HG03103 (cell line): ENCODE data around the gene KNDC1.
"Not testable (repeated sequence)": the region's sequence is repeated elsewhere in the genome, so short reads cannot be mapped to it uniquely, and the experiment has no call there.

Experiments
- ATAC-seq: cut with Tn5 transposase; IDR thresholded peaks from one replicate; pipeline ENCODE4 v1.9.1; 2021; ENCODE audit warnings: low read depth; ENCODE audit not compliant: unreplicated experiment

KNDC1 gene, protein sequence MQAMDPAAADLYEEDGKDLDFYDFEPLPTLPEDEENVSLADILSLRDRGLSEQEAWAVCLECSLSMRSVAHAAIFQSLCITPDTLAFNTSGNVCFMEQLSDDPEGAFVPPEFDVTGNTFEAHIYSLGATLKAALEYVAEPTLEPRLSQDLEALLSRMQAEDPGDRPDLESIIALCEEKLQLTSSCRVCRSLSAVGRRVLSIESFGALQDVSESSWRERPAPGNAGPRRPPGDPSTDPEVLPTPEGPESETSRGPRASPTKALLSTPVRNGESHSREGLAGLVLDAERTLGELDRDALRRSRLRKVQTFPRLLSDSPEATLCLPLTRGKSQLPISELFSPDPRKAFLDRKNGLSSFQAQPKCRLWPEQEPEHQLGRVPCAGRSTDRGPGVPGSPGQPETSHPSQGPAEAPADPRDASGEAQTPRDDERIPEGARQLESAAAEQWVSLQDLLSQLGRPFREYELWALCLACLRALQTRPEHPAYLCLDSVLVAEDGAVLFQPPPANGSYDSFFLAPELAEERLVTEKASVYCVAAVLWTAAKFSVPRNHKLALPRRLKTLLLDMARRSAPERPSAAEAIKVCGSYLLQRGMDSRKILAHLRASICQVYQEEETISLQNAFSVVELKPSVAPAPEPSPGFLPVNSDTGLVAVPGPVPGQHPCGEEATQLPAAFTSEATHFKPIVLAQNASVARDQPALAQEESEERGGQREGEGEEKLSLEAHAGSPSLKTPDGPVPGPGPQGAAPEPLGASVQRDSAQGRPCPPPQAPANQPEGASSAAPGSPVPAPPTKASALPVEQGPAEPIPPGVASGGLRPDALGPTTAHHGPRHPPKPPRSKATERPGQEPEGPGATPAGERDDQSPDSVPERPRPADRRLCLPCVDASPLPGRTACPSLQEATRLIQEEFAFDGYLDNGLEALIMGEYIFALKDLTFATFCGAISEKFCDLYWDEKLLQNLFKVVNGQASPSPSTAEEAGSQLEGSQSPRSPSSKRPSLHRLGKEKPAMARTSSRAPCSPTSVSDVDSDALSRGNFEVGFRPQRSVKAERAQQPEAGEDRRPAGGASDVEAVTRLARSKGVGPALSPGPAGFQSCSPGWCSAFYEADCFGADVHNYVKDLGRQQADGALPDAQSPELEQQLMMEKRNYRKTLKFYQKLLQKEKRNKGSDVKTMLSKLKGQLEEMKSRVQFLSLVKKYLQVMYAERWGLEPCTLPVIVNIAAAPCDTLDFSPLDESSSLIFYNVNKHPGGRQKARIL (N-terminal part only)

DNA sequence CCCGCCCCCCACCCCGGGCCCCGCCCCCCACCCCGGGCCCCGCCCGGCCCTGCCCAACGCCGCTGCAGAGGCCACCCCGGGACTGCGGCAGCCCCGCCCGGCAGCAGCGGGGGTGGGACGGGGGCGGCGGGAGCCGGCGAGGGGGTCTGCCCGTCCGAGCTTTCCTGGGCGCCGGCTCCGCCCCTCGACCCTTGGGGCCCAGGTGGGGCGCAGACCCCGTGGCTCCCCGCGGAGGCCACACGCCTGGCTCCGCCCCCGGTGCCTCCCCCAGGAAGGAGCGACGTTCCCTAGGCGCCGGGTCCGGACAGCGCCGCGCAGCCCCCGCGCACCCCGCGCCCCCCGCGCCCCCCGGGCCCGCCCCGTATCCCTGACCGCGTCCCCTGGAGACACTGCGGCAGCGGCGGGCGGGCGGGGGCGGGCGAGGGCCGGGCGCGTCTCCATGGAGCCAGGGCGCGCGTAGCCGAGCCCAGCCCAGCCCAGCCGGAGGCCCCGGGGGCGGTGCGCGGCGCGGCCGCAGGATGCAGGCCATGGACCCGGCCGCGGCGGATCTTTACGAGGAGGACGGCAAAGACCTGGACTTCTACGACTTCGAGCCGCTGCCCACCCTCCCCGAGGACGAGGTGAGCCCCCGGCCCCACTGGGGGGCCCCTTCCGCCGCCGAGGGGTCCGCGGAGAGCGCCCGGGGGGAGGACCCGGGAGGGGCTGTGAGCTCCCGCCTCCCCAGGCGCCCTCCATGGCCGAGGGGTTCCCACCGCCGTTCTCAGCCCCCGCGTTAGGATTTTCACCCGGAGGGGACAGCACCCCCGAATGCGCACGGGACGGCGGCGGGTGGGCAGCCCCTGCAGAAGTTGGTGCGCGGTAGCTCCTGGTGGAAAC is at the start of gene KNDC1:
Gene KNDC1 (plus strand): TSS at position 270 of the 876 bp plus-strand sequence. CDS start 249 bp downstream, at position 519.
- no peak for ATAC-seq

- ATAC-seq: no peak
Observed at GRCh38 chr10:133110609-133111275, 49.3 kb upstream of the KNDC1 start.

DNA sequence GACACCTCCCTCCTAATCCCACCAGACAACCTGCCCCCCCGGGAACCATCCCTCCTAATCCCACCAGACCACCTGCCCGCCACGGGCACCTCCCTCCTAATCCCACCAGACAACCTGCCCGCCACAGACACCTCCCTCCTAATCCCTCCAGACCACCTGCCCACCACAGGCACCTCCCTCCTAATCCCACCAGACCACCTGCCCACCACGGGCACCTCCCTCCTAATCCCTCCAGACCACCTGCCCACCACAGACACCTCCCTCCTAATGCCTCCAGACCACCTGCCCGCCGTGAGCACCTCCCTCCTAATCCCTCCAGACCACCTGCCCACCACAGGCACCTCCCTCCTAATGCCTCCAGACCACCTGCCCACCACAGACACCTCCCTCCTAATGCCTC is 48.4 kb upstream of the KNDC1 start:
- ATAC-seq: not testable (repeated sequence)

DNA sequence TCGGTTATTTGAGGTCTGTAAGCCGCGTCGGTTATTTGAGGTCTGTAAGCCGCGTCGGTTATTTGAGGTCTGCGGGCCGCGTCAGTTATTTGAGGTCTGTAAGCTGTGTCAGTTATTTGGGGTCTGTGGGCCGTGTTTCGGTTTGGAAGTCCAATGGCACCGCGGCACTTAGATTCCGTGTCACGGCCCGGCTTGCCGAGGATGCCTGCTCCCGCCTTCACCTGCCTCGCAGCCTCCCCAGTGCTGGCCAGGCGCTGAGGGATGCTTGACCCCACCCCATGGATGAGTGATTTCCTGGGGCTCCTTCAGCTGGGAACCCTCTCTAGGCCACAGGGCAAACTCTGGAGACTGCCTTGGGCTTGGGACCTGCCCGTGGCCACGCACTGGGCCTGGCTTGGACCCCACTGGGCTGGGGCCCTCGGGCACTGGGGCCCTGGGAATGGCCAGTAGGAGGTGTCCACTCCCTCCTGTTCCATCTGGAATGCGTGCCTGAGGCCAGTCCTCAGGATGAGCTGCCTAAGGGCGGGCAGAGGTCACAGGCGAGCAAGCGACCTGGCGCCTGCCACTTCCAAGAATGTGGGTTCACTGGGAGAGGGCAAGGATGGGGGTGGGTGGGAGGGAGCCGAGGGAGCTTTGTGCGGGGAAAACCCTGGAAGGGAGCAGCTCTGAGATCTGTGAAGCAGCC is 46.7 kb upstream of the KNDC1 start:
- ATAC-seq: no peak

DNA sequence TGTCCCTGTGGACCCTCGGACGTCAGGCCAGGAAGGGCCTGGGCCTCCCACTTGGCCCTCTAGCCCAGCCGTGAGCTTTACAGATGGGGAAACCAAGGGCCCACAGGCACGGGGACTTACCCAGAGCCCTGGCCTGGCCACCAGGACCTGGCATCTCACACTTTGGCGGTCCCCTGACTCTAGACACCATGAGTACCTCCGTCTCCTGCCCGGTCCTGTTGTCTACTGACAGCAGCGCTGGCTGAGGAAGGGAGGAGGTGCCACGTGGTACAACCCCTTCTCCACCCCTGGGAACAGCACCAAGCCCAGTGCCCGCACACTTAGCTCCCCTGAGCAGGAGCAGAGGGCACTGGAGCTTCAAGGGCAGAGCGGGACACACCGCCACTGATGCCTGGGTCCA is 46.2 kb upstream of the KNDC1 start:
- ATAC-seq: no peak

GRCh38 chr10:133114251-133114650 is 45.8 kb upstream of the KNDC1 start:
- no peak for ATAC-seq

DNA sequence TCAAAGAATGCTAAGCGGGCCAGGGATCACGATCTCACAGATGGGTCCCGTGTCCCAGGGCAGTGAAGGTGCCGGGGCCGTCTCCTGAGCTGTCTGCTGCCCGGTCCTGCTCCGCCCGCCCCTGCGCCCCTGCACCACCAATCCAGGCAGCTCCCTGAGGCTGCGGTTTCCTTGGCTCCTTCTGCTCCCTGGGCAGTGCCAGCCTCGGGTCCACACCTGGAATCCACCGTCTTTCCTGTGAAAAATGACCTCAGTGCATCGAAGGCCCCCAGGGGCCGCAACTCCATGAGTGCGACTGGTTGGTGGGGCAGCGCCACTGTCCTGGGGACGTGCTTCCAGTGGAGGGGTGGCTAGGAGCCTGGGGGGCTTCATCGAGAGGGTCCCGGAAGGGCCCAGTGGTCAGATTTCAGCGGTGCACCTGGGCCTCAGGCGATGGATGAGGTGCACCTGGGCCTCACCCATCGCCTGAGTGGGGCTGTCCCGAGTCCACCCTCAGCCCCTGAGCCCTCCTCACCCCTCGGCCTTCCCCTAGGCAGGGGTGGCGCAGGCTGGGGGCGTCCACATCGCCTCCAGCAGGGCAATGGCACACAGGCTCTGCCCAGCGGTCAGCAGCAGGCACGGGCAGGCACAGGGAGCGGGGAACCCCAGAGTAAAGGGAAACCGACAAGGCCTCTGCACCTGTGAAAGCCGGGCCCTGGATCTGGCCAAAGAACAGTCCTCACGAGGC is 45.1 kb upstream of the KNDC1 start:
- no peak for ATAC-seq

GRCh38 chr10:133115453-133115842 is 44.6 kb upstream of the KNDC1 start:
- no peak for ATAC-seq

- no peak for ATAC-seq
Observed at GRCh38 chr10:133115976-133116375, 44.0 kb upstream of the KNDC1 start.

- no peak for ATAC-seq
Observed at GRCh38 chr10:133116455-133116854, 43.6 kb upstream of the KNDC1 start.

DNA sequence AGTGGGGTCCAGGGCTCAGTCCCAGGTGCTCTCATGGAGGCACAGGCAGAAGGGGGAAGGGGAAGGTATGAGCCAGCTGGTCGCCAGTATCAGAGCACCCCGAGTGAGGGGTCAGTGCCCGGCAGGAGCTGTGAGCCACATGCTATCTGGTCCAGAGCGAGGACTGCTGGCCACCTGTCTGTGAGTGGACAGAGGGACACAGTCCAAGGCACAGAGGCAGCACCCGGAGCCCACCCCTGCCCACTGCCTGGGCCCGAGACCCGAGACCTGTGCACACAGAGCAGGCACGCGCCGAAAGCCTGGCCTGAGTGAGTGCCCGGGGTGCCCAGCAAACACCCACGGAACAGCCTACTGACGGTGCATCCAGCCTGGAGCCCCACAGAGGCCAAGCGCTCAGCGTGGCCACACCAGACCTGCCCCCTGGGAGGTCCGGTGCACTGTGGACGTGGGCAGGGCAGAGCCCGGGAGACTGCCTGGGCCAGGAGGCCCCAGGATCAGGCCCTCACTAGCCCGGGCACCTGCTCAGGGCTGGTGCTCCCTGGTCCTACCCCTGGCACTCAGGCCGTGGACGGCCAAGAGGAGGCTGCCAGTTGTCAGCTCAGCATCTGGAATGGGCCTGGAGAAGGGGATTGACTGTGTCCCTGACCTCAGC is 42.9 kb upstream of the KNDC1 start:
- no peak for ATAC-seq

GRCh38 chr10:133117688-133118071 is 42.3 kb upstream of the KNDC1 start:
- no peak for ATAC-seq

- no peak for ATAC-seq
Observed at GRCh38 chr10:133121479-133121878, 38.5 kb upstream of the KNDC1 start.

GRCh38 chr10:133122171-133122935 is 37.7 kb upstream of the KNDC1 start:
- ATAC-seq: no peak

GRCh38 chr10:133123050-133123745 is 36.8 kb upstream of the KNDC1 start:
- no peak for ATAC-seq

GRCh38 chr10:133123746-133124356 is 36.2 kb upstream of the KNDC1 start:
- no peak for ATAC-seq
